ENCODE measurements around the gene NRDC. TPM values are rescaled to one million over a fixed set of nuclear protein-coding genes. Genes with fewer than 3 reads are reported as not detected.

The NRDC gene

Small RNA genes within 50 kb of the gene (small RNA-seq; reads per million reads assigned to genes)
- gene AL050343.2 = not detected
